ENCODE results near the gene ANK3. TPM values are rescaled to one million over a fixed set of nuclear protein-coding genes. Genes with fewer than 3 reads are reported as not detected.

ANK3 gene
- polyA plus RNA-seq, 1 donor (not counting 4 experiments of a cell fraction or from before 2014, with no cell fraction given), result 8.3 TPM

- H3K79me2 ChIP-seq (ENCODE audit: control insufficient read depth, insufficient read depth, low read length), result no peaks in the 10 kb centered on the region
- H3K4me3 ChIP-seq (ENCODE audit: control insufficient read depth in 2 of 3, extremely low read depth in 1 of 3, insufficient read depth in 2 of 3, low read depth in 1 of 3, low read length in 3 of 3), result no peak overlapping the region
- H2AFZ ChIP-seq (ENCODE audit: control insufficient read depth, low read length), result no peak overlapping the region
- no peaks in the 10 kb centered on the region for H3K9me3 ChIP-seq (ENCODE audit: control insufficient read depth, low read depth, low read length)
- TF ChIP-seq EZH2 (IDR thresholded peaks at IDR 0.05; ENCODE audit: low read length), result no peak
- TF ChIP-seq, protein P1, sequence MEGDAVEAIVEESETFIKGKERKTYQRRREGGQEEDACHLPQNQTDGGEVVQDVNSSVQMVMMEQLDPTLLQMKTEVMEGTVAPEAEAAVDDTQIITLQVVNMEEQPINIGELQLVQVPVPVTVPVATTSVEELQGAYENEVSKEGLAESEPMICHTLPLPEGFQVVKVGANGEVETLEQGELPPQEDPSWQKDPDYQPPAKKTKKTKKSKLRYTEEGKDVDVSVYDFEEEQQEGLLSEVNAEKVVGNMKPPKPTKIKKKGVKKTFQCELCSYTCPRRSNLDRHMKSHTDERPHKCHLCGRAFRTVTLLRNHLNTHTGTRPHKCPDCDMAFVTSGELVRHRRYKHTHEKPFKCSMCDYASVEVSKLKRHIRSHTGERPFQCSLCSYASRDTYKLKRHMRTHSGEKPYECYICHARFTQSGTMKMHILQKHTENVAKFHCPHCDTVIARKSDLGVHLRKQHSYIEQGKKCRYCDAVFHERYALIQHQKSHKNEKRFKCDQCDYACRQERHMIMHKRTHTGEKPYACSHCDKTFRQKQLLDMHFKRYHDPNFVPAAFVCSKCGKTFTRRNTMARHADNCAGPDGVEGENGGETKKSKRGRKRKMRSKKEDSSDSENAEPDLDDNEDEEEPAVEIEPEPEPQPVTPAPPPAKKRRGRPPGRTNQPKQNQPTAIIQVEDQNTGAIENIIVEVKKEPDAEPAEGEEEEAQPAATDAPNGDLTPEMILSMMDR (optimal IDR thresholded peaks at IDR 0.05 in 1 of 3, IDR thresholded peaks at IDR 0.05 in 1 of 3, conservative IDR thresholded peaks at IDR 0.05 in 1 of 3; ENCODE audit: extremely low read depth in 1 of 3, insufficient read depth in 2 of 3, low read length in 3 of 3), result no peak
- H3K36me3 ChIP-seq (ENCODE audit: control insufficient read depth in 2 of 2, extremely low read depth in 1 of 2, insufficient read depth in 2 of 2, low read length in 2 of 2), result no peaks in the 10 kb centered on the region
- H3K27me3 ChIP-seq (ENCODE audit: control insufficient read depth, extremely low read depth, insufficient read depth, low read length), result no peaks in the 10 kb centered on the region
- no peaks in the 10 kb centered on the region for H4K20me1 ChIP-seq (ENCODE audit: control insufficient read depth, extremely low read depth, insufficient read depth, low read length)
- H3K9ac ChIP-seq (ENCODE audit: control insufficient read depth, extremely low read depth, insufficient read depth, low read length), result no peak overlapping the region
- H3K4me1 ChIP-seq (ENCODE audit: control insufficient read depth, extremely low read depth, insufficient read depth, low read length), result peaks cover 5% of the 10 kb centered on the region
- FAIRE-seq, result no peak
- no peak for DNase-seq (ENCODE audit: low read depth, low spot score)
- dilution Hi-C loops (cut with MboI; ENCODE audit: extremely low pct_ligation_motif_present, low sequenced_read_pairs), result no loop called here
- H3K9me1 ChIP-seq (ENCODE audit: control insufficient read depth, extremely low read depth, insufficient read depth, low read length), result no peaks in the 10 kb centered on the region
- no peak overlapping the region for H3K4me2 ChIP-seq (ENCODE audit: control insufficient read depth, extremely low read depth, insufficient read depth, low read depth, low read length)
- H3K27ac ChIP-seq (ENCODE audit: control insufficient read depth, insufficient read depth, low read length), result no peak overlapping the region
Measured at GRCh38 chr10:60409202-60409601, 19.5 kb upstream of the ANK3 start.

DNA sequence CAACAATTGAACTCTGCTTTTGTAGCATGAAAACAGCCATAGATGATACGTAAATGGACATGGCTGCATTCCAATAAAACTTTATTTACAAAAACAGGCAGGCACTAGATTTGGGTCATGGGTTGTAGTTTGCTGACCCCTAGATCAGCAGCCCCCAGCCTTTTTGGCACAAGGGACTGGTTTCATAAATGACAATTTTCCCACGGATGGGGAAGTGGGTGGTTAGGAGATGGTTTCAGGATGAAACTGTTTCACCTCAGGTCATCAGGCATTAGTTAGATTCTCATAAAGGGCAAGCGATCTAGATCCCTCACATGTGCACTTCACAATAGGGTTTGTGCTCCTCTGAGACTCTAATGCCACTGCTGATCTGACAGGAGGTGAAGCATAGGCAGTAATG is 16.5 kb upstream of the ANK3 start:
- Histone ChIP-seq H3K27ac (ENCODE audit: control insufficient read depth, insufficient read depth, low read length) (no peak overlapping the region), H3K4me3 (ENCODE audit: control insufficient read depth in 2 of 3, extremely low read depth in 1 of 3, insufficient read depth in 2 of 3, low read depth in 1 of 3, low read length in 3 of 3) (no peak overlapping the region), H3K9ac (ENCODE audit: control insufficient read depth, extremely low read depth, insufficient read depth, low read length) (no peak overlapping the region), H3K79me2 (ENCODE audit: control insufficient read depth, insufficient read depth, low read length) (no peaks in the 10 kb centered on the region), H2AFZ (ENCODE audit: control insufficient read depth, low read length) (no peak overlapping the region), H3K4me2 (ENCODE audit: control insufficient read depth, extremely low read depth, insufficient read depth, low read depth, low read length) (no peak overlapping the region), H4K20me1 (ENCODE audit: control insufficient read depth, extremely low read depth, insufficient read depth, low read length) (no peaks in the 10 kb centered on the region), H3K36me3 (ENCODE audit: control insufficient read depth in 2 of 2, extremely low read depth in 1 of 2, insufficient read depth in 2 of 2, low read length in 2 of 2) (no peaks in the 10 kb centered on the region), H3K4me1 (ENCODE audit: control insufficient read depth, extremely low read depth, insufficient read depth, low read length) (no peaks in the 10 kb centered on the region), H3K9me3 (ENCODE audit: control insufficient read depth, low read depth, low read length) (no peaks in the 10 kb centered on the region), H3K9me1 (ENCODE audit: control insufficient read depth, extremely low read depth, insufficient read depth, low read length) (no peaks in the 10 kb centered on the region), H3K27me3 (ENCODE audit: control insufficient read depth, extremely low read depth, insufficient read depth, low read length) (no peaks in the 10 kb centered on the region)
- no peak for DNase-seq (ENCODE audit: low read depth, low spot score)
- dilution Hi-C loops (cut with MboI; ENCODE audit: extremely low pct_ligation_motif_present, low sequenced_read_pairs), result no loop called here
- FAIRE-seq, result no peak
- no peak for TF ChIP-seq EZH2 (IDR thresholded peaks at IDR 0.05; ENCODE audit: low read length)
- TF ChIP-seq, protein P1 (optimal IDR thresholded peaks at IDR 0.05 in 1 of 3, IDR thresholded peaks at IDR 0.05 in 1 of 3, conservative IDR thresholded peaks at IDR 0.05 in 1 of 3; ENCODE audit: extremely low read depth in 1 of 3, insufficient read depth in 2 of 3, low read length in 3 of 3), result no peak

Data from keratinocyte (primary cell).